NCI-H1694 treated with DMSO at 0.1 percent for 48 hours (cell line): ENCODE results near the gene PEAK1.

ENCODE experiments used
- DNase-seq: peaks from one replicate; lab custom pipeline; 2025; lab: John Stamatoyannopoulos, UW

PEAK1 gene

DNA sequence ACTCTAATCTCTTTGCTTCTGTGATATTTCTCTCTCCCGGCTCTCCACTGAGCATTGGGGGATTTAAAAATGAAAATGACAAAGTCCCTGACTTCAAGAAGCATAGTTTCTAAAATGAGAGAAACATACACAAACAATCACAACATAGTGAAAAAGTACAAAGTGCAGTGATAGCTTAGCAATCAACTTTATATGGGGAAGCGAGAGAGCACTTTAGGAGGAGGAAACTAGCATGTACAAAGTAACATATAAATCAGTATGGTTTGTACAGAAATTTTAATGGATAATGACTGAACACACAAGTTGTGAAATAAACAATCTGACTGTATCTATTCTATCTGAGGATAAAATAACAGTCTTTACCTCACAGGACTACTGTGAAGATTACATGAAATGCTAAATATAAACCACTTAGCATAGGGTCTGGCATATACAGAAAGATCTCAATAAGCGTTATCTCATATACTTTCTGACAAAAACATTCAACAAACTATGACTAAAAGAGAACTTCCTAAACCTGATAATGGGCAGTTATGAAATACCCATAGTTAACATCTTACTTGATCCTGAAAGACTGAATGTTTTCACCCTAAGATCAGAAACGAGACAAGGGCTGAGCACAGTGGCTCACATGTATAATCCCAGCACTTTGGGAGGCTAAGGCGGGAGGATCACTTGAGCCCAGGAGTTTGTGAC lies 61.2 kb downstream of the PEAK1 start:
- no peak for DNase-seq

DNA sequence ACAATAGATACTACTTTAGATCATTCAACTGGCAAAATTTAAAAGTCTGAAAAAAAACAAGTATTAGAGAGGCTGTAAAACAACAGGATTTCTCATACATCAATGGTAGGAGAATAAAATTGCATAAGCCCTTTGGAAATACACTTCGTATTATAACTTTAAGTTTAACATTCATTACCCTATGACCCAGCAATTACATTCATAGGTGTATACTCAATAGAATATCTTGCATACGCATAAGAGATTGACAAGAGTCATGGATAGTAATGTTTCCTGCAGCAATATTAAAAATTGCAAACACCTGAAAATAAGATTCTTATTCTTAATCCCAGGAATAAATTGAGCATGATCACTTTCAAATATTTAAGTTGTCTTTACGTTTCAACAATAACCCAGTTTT lies 63.6 kb downstream of the PEAK1 start:
- DNase-seq: no peak

DNA sequence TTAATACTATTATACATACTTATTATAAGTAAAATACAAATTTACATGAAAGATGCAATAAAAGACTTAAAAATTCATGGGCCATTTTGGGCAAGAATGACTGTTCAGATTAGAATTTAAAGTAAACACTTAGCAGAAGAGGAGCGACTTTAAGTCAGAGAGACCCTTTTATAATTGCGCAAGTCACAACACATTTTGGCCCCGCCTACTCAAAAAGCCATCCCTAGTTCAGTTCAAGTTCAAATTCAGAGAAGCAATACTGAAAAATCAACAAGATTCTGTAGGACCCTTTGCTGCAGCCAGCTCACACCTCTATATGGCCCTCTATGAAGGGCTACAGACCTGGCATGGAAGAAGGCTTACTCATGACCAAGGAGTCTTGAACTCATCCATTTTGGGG lies 64.6 kb downstream of the PEAK1 start:
- no peak for DNase-seq

DNA sequence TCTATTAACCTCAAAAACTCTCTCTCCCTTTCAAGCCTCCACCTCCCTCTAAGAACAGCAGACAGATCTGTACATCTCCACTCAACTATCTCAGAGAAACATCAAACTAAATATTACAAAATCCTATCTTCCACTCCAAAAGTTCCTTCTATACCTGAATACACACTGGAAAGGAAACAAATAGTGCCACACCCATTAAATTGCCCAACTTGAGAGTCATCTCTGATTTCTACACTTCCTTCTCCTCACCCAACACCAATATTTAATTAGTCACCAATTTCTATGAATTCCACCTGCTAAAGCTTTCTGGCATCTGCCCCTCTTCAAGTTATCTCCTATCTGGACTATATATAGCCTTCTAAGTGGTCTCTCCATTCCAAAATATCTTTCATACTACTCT lies 65.8 kb downstream of the PEAK1 start:
- DNase-seq: no peak

DNA sequence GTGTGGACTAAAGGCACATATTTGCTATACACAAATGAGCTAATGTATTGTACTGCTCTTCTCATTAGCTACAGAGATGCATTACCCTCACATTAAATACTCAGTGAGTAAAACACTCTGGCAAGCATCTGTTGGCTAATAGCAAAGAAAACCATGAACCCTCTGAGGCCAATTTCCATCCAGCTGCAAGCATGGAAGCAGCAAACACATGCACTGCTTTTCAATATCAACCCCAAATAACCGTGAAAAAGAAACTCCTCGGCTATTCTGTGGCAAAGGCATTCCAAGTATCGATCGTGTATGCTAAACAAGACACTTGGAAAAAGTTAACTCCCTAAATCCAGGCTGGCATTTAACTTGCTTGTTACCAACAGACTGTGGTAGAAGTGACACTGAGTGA lies 67.0 kb downstream of the PEAK1 start:
- DNase-seq: no peak

DNA sequence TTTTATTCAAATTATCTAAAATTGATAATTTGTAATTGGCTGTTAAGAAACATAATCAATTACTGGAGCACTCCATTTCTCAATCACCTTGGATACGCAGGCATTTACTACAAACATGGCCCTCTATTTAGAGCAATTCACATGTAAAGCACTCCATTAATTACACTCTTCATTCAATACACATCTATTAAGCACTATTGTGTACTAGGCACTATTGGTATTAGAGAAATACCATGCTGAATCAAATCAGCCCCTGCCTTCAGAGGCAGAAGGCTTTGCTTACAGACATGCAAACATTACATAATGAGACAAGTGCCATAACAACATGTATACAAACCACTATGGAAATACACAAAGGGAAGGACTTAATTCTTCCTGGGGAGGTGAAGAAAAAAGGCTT lies 69.1 kb downstream of the PEAK1 start:
- DNase-seq: no peak

DNA sequence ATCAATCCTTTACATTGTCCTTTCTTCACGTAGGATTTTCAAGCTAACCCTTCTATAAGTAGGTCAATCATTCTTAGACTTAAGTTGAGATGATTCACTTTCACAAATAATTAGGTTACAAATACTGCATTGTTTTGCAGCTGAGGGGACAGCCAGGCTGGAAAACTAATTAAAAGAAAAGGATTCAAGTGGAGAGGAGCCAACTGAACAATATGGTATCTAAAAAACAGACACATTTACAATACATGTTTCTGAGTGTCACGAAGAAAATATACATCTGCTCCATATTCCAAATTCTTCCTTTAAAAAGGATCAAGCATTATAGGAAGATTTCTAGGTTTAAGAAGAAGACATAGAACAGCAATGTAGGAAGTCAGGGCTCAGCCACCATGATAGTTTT lies 70.2 kb downstream of the PEAK1 start:
- DNase-seq: no peak

DNA sequence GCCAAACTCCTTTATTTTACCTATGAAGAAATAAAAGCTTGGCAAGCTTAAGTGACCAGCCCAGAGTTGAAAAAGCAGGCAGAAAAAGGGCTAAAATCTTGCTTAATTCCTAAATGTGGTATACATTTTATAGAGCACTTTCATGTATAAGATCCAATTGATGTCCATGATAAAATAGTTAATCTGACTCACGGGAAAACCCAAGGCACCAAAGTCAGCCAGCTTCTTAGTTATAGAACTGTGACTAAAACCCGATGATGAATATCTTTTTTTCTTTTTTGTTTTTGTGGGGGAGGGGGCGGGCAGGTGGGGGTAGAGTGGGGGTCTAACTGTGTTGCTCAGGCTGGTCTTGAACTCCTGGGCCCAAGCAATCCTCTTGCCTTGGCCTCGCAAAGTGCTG lies 71.4 kb downstream of the PEAK1 start:
- no peak for DNase-seq

DNA sequence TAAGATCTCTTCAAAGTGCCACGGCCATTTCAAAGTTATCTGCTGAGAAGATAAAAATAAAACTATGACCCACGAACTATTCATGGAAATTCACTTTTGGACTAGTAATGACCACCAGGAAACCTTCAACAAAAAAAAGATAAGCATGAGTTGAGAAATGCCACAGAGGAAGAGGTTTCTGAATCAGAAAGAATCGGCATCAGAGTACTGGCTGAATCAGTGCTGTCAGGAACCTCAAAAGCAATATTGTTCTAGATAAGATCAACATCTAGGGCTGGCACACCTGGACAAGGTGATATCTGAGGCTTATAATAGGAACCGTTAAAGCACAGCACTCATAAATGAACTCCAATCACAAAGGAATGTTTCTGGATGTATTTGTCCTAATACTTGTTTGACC lies 72.7 kb downstream of the PEAK1 start:
- DNase-seq: no peak

DNA sequence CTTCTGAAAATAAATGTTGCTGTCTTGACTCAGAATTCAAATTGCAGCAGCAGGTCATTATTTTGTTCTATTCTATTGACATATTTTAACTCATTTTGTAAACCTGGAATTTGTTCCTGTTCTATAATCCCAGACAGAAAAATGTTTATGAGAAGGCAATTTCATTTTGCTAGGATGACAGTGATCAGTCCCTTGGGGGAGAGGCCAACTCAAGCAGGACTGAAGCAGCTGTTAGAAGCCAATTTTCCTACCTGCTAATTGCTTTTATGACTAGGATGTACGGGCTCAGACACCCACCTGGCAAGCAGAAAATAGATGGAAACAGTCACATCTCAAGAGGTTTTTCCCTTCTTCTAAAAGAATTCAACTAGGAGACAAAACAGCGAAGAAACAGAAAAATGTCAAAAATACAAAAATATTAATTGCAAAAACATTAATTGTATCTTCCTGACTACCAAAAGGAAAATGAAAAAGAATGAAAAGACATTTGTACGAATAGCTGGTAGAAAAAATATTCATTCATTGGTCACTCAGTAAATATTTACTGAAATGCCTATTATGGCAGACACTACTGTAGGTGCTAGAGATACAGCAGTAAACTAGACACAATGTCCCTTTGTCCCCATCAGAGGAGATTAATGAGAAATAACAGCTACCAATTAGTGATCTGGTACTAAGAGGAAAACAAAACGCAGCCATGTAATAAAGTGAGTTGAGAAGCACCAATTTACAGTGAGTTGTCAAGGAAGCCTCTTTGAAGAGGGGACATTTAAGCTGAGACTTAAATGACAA lies 73.5 kb downstream of the PEAK1 start:
- DNase-seq: no peak

DNA sequence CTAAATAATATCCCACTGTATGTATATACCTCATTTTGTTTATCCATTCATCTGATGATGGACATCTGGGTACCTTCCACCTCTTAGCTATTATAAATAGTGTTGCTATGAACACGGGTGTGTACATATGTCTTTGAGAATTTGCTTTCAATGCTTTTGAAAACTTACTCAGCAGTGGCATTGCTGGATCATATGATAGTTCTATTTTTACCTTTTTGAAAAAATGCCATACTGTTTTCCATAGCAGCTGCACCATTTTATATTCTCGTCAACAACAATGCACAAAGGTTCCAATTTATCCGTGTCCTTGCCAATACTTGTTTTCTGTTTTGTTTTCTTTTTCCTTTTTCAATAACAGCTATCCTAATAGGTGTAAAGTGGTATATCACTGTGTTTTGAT lies 77.1 kb downstream of the PEAK1 start:
- no peak for DNase-seq

DNA sequence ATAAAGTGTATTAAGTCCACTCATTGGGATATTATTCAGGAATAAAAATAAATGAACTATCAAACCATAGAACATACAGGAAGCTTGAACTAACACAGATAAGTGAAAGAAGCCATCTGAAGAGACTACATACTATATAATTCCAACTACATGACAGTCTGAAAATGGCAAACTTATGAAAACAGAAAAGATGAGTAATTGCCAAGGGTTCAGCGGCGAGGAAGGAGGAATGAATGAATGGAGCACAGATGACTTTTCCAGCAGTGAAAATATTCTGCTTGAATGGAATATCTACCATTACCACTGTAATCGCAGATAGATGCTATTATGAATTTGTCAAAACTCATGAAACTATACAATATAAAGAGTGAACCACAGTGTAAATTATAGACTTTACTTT lies 79.7 kb downstream of the PEAK1 start:
- no peak for DNase-seq

DNA sequence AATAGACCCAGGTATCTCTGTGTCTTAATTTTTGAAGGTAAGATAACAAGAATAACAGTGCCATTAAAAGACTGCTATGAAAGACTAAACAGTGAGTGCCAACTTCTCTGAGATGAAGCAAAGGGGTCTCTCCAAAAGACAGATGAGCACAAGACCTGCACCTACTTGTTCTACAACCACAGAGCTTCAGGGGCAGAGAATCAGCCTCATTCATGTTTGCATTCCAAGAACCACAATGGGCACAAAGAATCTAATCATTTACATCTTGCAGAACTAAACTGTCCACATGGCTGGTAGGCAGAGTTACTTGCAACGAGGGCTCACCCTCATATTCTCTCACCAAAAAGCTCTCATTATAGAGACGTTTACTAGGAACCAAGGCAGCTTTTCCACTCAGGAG lies 83.9 kb downstream of the PEAK1 start:
- DNase-seq: no peak

DNA sequence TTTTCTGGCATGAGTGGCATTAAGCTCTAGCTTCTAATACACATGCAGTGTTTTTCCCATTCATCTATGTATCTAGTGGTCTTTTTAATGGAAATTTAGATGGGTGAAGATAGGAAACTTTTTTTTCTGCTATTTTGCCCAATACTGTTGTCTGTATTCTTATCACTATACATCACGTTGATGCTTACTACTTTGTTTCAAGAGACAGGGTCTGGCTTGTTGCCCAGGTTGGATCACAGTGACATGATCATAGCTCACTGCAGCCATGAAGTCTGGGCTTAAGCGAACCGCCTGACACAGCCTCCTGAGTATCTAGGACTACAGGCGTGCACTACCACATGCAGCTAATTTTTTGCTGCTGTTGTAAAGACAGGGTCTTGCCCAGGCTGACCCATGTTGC lies 84.6 kb downstream of the PEAK1 start:
- no peak for DNase-seq

DNA sequence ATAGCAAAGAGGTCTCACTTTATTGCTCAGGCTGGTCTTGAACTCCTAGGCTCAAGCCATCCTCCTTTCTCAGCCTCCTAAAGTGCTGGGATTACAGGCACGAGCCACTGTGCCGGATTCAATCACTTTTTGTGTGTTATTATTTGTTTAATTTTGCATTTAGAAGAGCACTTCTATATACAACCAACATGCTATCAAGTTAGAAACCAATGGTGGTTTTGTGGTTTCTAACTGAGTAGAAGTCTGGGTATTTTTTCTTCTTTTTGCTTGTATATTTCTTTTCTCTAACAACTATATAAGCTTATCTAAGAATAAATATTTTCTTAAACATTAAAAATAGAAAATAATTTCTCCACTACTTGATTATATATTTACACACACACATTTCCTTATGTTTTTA lies 86.7 kb downstream of the PEAK1 start:
- DNase-seq: no peak

DNA sequence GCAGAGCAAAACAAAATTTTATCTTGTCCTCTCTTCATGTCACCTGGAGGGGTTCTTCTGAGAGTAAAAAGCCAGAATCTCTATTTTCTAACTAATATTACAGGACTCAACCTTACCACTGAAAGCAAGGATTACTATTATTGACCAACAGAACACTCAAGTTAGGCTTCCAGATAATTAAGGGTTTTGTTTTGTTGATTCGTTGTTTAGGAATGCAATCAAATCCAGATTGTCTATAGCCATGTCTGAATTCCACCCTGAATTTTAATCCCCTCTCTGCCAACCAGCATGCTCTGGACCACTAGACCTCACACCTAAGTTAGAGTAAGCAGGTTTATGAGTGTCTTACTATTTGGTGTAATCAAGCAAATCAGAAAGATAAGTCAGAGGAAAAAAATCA lies 90.7 kb downstream of the PEAK1 start:
- DNase-seq: no peak

DNA sequence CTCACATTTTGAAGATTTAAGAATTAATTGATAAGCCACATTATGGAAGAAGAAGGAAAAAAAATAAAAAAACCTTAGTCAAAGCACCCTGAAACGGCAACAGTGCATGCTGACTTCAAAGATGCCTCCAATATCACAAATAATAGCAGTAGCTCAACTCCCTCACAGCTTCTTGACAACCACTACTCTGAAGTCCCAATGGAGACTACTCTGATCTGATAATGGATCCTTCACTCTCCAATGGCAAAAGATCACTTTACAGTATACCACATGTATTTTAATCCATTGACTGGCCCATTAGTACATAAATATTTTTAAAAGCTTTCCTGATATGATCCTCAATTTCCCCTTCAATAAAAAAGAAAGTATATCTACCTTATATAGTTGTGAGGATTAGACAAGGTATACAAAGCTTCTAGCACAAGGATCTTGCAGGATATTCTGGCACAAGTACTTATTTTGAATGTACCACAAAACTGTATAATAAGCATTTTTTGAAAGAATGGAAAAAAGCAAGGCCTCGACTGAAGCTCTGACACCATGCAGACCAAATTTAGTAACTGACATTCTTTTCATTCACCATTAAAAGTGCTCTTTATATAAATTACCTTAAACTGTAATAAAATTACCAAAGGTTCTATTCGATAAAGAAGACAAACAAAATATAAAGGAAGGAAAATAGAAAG lies 91.9 kb downstream of the PEAK1 start:
- no peak for DNase-seq

DNA sequence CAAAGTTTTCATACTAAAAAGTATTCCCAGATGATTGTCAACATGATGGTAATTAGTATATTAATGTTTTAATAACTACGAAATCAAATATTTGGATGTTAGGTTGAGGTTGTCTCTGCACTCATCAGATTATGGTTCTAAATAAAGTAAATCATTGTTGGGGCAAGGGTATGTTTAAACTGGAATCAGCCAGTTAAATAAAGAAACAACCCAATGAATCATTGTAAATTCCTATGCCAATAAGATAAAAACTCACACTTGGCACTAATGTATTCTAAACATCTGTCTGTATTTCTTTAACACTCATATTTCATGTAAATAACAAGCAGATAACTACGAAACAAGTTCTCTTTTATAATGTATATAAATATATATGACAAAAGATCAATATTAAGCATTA lies 92.7 kb downstream of the PEAK1 start:
- no peak for DNase-seq

DNA sequence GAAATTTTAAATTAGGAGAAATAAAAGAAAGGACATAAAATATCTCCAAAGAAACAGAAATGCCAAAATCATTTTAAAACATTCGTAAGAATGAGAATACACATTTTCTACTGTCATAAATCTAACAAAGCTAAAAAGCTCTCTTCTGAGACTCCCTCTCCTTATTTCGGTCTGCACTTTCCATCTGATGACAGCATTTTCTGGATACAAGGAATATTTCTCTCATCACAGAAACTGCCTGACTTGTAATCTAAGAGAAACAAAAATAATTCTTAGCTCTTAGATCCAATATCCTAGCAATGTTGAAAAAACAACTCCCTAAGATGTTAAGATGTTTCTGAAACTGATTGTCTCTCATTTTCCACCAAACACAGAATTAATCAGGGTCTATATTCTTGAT lies 93.5 kb downstream of the PEAK1 start:
- no peak for DNase-seq

DNA sequence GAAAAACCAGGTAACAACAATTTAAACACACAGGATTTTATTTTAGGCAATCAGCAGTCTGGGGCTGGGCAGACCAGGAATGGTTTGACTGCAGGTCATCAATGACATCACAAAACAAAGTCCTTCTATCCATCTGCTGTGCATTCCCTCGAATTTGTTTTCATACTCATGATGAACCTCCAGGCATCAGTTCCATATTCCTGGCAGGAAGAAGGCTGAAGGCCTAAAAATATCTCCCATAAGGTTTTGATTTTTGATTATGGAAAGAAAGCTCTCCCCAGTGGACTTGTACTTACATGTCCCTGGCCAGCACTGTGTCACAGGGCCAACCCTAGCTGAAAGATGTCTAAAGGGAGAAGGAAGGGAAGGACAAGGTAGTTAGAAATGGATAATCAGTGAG lies 107.4 kb downstream of the PEAK1 start:
- DNase-seq: no peak

DNA sequence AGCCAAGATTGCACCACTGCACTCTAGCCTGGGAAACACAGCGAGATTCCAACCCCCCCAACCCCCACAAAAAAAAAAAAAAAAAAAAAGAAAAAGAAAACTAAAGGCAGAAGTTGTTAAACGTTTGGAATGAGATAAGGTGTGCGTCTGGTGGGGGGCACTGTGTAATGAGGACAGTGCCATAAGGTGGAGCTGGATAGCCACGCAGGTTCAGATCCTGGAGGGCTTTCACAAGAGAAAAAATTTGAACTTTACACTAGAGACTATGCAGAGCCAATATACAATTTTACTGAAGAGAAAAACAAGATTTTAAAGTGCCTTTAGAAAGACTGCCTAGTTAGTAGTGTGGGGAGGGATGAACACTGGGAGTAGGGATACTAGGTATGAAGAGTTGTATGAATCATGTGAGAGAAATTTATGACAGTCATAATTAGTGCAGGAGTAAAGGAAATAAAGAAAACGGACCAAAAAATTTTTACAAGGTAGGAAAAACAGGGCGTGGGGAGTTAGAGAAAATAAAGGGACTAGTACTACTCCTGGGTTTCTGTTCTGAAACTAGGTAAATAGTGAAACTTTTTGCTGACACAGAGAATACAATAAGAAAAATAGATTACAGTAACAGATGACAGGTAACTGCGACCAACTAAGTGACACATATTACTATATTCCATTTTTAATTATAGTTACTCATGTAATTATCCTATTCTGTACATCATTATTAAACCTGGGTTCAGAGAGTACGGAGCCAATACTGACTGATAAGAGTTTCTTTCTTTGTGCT lies 108.1 kb downstream of the PEAK1 start:
- no peak for DNase-seq

DNA sequence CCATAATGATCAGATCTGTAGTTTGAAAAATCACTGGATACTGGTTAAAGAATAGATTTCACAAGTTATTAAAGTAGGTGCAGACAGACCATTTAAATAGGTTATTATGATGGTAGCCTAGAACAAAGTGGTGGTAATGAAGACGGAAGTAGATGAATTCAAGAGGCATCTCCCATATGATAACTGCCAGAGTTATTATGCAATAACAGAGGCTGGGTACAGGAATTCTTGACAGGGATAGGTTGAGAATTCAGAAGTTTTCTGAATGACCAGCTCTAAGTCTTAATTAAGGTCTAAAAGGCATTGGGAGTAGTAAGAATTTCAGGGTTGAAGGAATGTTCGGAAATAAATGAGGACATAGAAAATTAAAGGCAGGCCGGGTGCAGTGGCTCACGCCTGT lies 108.9 kb downstream of the PEAK1 start:
- DNase-seq: no peak

DNA sequence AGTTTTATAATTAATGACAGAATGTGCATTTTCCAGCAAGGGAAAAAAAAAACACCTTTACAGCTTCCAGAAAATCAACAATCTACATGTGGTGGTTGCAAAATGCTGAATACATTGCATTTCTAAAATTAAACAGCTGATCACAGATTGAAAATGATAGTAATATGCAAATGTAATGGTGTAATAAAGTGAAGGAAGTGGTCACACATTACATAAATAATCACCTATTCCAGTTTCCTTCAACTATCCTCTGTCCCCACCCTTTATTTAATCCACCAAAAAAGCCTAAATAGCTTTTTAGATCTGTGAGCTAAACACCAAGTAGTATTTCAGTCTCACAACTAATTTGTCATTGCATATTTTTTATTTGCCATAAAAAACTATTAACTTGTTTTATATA lies 110.5 kb downstream of the PEAK1 start:
- no peak for DNase-seq
